Keratinocyte (primary cell): ENCODE measurements around the gene FAM240A. TPM values are rescaled to one million over a fixed set of nuclear protein-coding genes. Genes with fewer than 3 reads are reported as not detected.

ENCODE experiments used
- DNase-seq: peaks from one replicate; pipeline ENCODE4 v3.0.0-alpha.2; 2011; ENCODE audit warnings: low read depth, missing footprints, low spot score
- FAIRE-seq: peaks from 2 replicates; lab custom pipeline; 2011; peaks lifted over from hg19 to GRCh38; lab: Jason Lieb, UNC
- H2AFZ ChIP-seq: 2 replicates; pipeline ENCODE4 v1.6.0; 2012; ENCODE audit warnings: low read length, control low read depth, inconsistent platforms; ENCODE audit not compliant: control insufficient read depth
- H3K27ac ChIP-seq: 2 replicates; pipeline ENCODE4 v1.5.1; 2011; ENCODE audit warnings: low read length; ENCODE audit not compliant: control insufficient read depth, insufficient read depth
- H3K27me3 ChIP-seq: 3 replicates; pipeline ENCODE4 v1.6.0; 2011; ENCODE audit warnings: low read length; ENCODE audit not compliant: control insufficient read depth, insufficient read depth; ENCODE audit errors: extremely low read depth
- H3K36me3 ChIP-seq, 2 experiments: 2 replicates in 1 of 2; 3 replicates in 1 of 2; pipeline ENCODE4 v1.5.1; 2011; ENCODE audit warnings: low read length in 2 of 2, mild to moderate bottlenecking in 1 of 2; ENCODE audit not compliant: control insufficient read depth in 2 of 2, insufficient read depth in 2 of 2; ENCODE audit errors: extremely low read depth in 1 of 2
- H3K4me1 ChIP-seq: 3 replicates; pipeline ENCODE4 v1.5.1; 2011; ENCODE audit warnings: low read length; ENCODE audit not compliant: control insufficient read depth, insufficient read depth; ENCODE audit errors: extremely low read depth
- H3K4me2 ChIP-seq: 3 replicates; pipeline ENCODE4 v1.6.0; 2011; ENCODE audit warnings: low read depth, low read length; ENCODE audit not compliant: control insufficient read depth, insufficient read depth; ENCODE audit errors: extremely low read depth
- H3K4me3 ChIP-seq, 3 experiments: fragments of 200-600 bp in 1 of 3; sonication (generic) in 1 of 3; 2 replicates in 2 of 3; 3 replicates in 1 of 3; pipeline ENCODE4 v1.5.1; 2011 to 2016; ENCODE audit warnings: low read length in 3 of 3, mild to moderate bottlenecking in 3 of 3, control low read depth in 2 of 3, inconsistent platforms in 1 of 3, low read depth in 1 of 3, mixed read lengths in 1 of 3, mixed run types in 1 of 3, moderate library complexity in 1 of 3; ENCODE audit not compliant: control insufficient read depth in 2 of 3, insufficient read depth in 2 of 3; ENCODE audit errors: extremely low read depth in 1 of 3
- H3K79me2 ChIP-seq: 2 replicates; pipeline ENCODE4 v1.6.0; 2012; ENCODE audit warnings: low read length; ENCODE audit not compliant: control insufficient read depth, insufficient read depth
- H3K9ac ChIP-seq: 3 replicates; pipeline ENCODE4 v1.6.0; 2011; ENCODE audit warnings: low read length; ENCODE audit not compliant: control insufficient read depth, insufficient read depth; ENCODE audit errors: extremely low read depth
- H3K9me1 ChIP-seq: 3 replicates; pipeline ENCODE4 v1.6.0; 2011; ENCODE audit warnings: low read length; ENCODE audit not compliant: control insufficient read depth, insufficient read depth; ENCODE audit errors: extremely low read depth
- H3K9me3 ChIP-seq: 2 replicates; pipeline ENCODE4 v1.5.1; 2012; ENCODE audit warnings: low read depth, low read length; ENCODE audit not compliant: control insufficient read depth
- H4K20me1 ChIP-seq: 3 replicates; pipeline ENCODE4 v1.6.0; 2011; ENCODE audit warnings: low read length; ENCODE audit not compliant: control insufficient read depth, insufficient read depth; ENCODE audit errors: extremely low read depth
- CTCF ChIP-seq, 3 experiments: IDR thresholded peaks in 1 of 3; conservative IDR thresholded peaks in 1 of 3; optimal IDR thresholded peaks in 1 of 3; 2 replicates in 2 of 3; 3 replicates in 1 of 3; pipeline versions ENCODE3 to v1.5.1; 2011; ENCODE audit warnings: low read length in 3 of 3, mild to moderate bottlenecking in 3 of 3, moderate library complexity in 2 of 3, control low read depth in 1 of 3, inconsistent platforms in 1 of 3; ENCODE audit not compliant: insufficient read depth in 2 of 3; ENCODE audit errors: extremely low read depth in 1 of 3
- EZH2 ChIP-seq: IDR thresholded peaks from one replicate; pipeline ENCODE4 v1.6.1; 2012; ENCODE audit warnings: inconsistent platforms, mild to moderate bottlenecking, low read length, moderate library complexity
- dilution Hi-C: fragments of 300-500 bp; cut with MboI; formaldehyde crosslinking; loops from one replicate; pipeline ENCODE4 v1.7.0; 2020; ENCODE audit warnings: low sequenced_read_pairs; ENCODE audit not compliant: extremely low pct_ligation_motif_present
- polyA minus RNA-seq, 3 experiments: library from RNA; depleted of rRNA, polyadenylated mRNA; stranded (reverse); fragments of >200 nt; gene quantifications; 1 replicate in 1 of 3; 2 replicates in 1 of 3; 3 replicates in 1 of 3; pipeline ENCODE4 v1.2.3, GENCODE V29; 2011
- polyA plus RNA-seq, 5 experiments: library from polyadenylated mRNA; depleted of rRNA in 3 of 5; stranded (reverse) in 3 of 5; stranded (forward) in 1 of 5; unstranded in 1 of 5; fragments of >200 nt; gene quantifications; 1 replicate in 1 of 5; 2 replicates in 3 of 5; 3 replicates in 1 of 5; pipeline versions ENCODE4 v1.2.1 to v1.2.3, GENCODE V29; 2011 to 2012; ENCODE audit warnings: missing spikeins in 2 of 5, low read depth in 1 of 5, low replicate concordance in 1 of 5

Gene FAM240A
- polyA plus RNA-seq (not detected in 3 replicates), polyA minus RNA-seq (not detected in 3 replicates)
- polyA plus RNA-seq (2011; ENCODE audit: low read depth) = not detected
- polyA plus RNA-seq (2011; cell fraction: cytosol; rRNA removed) = not detected in 2 replicates
- not detected in 2 replicates for polyA plus RNA-seq (2011; cell fraction: nucleus; rRNA removed)
- not detected in 2 replicates for polyA plus RNA-seq (2012; ENCODE audit: low replicate concordance)
- not detected for polyA minus RNA-seq (2011; cell fraction: cytosol; rRNA and poly(A)+ RNA removed)
- polyA minus RNA-seq (2011; cell fraction: nucleus; rRNA and poly(A)+ RNA removed) = not detected in 2 replicates

DNA sequence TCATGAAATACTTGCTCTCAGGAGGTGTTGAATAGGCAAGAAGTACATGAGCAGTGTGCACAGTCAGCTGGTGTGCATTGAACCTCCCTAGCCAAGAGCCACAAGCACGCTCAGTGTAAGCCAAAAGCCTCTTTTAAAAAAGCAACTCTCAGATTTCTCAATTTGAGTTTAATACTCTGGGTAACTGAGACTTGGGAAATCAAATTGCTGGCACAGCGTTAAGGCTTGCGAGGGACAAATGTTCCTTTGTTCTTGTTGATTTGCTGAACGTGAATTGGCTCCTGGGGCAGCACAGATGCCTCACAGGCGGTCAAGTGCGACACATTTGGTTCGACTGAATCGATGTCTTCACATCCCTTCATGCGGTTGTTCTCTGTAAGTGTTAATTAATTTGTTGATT, at the start of gene FAM240A:
TSS of gene FAM240A (plus strand) at position 202 of the 400 bp plus-strand sequence. CDS start at position 361, 159 bp downstream.
- no peaks in the 10 kb centered on the region for H4K20me1 ChIP-seq
- H3K4me1 ChIP-seq = peaks cover 6% of the 10 kb centered on the region
- no peaks in the 10 kb centered on the region for H3K79me2 ChIP-seq
- TF ChIP-seq EZH2 (no peak), CTCF (optimal IDR thresholded peaks at IDR 0.05 in 1 of 3, IDR thresholded peaks at IDR 0.05 in 1 of 3, conservative IDR thresholded peaks at IDR 0.05 in 1 of 3; ENCODE audit: extremely low read depth in 1 of 3, insufficient read depth in 2 of 3, low read length in 3 of 3) (no peak)
- H2AFZ ChIP-seq = no peak within 1 kb of the TSS
- H3K36me3 ChIP-seq = no peaks in the 10 kb centered on the region
- no peak within 1 kb of the TSS for H3K27ac ChIP-seq
- peaks cover 14% of the 10 kb centered on the region for H3K27me3 ChIP-seq
- no peak within 1 kb of the TSS for H3K4me3 ChIP-seq
- H3K9me3 ChIP-seq = no peaks in the 10 kb centered on the region
- no peak for DNase-seq
- H3K9ac ChIP-seq = no peak within 1 kb of the TSS
- H3K9me1 ChIP-seq = no peaks in the 10 kb centered on the region
- dilution Hi-C loops = no loop called here
- no peak for FAIRE-seq
- H3K4me2 ChIP-seq = no peak within 1 kb of the TSS

GRCh38 chr3:46564190-46565021, 47.9 kb upstream of the FAM240A start:
- H2AFZ ChIP-seq = no peak overlapping the region
- TF ChIP-seq CTCF (optimal IDR thresholded peaks at IDR 0.05 in 1 of 3, IDR thresholded peaks at IDR 0.05 in 1 of 3, conservative IDR thresholded peaks at IDR 0.05 in 1 of 3; ENCODE audit: extremely low read depth in 1 of 3, insufficient read depth in 2 of 3, low read length in 3 of 3) = no peak
- no peak for TF ChIP-seq EZH2
- H3K9ac ChIP-seq = no peak overlapping the region
- H3K4me2 ChIP-seq = no peak overlapping the region
- no peaks in the 10 kb centered on the region for H3K36me3 ChIP-seq
- no peaks in the 10 kb centered on the region for H4K20me1 ChIP-seq
- no peak for DNase-seq
- no peaks in the 10 kb centered on the region for H3K9me3 ChIP-seq
- no peaks in the 10 kb centered on the region for H3K9me1 ChIP-seq
- no peak overlapping the region for H3K4me3 ChIP-seq
- peaks cover 15% of the 10 kb centered on the region for H3K4me1 ChIP-seq
- dilution Hi-C loops = no loop called here
- no peak overlapping the region for H3K27ac ChIP-seq
- no peaks in the 10 kb centered on the region for H3K79me2 ChIP-seq
- FAIRE-seq = no peak
- no peaks in the 10 kb centered on the region for H3K27me3 ChIP-seq
